IPS DF 6.9 (cell line): Measurements from ENCODE around the gene RCAN1.
"Not testable (repeated sequence)": the region's sequence is repeated elsewhere in the genome, so short reads cannot be mapped to it uniquely, and the experiment has no call there.

ENCODE experiments used
- DNase-seq: peaks from one replicate; pipeline ENCODE4 v3.0.0-alpha.2; 2013; ENCODE audit warnings: low read depth, low spot score
- H3K27ac ChIP-seq: one replicate; pipeline ENCODE4 v1.5.1; 2013; ENCODE audit warnings: low read length, control low read depth
- H3K27me3 ChIP-seq: 2 replicates; pipeline ENCODE4 v1.6.1; 2013; ENCODE audit warnings: mild to moderate bottlenecking, low read length; ENCODE audit not compliant: control insufficient read depth, insufficient read depth
- H3K36me3 ChIP-seq: 2 replicates; pipeline ENCODE4 v1.6.1; 2013; ENCODE audit warnings: low read length; ENCODE audit not compliant: control insufficient read depth, insufficient read depth
- H3K4me1 ChIP-seq: 2 replicates; pipeline ENCODE4 v1.6.1; 2013; ENCODE audit warnings: low read length; ENCODE audit not compliant: control insufficient read depth, insufficient read depth
- H3K4me3 ChIP-seq: 2 replicates; pipeline ENCODE4 v1.5.1; 2013; ENCODE audit warnings: mild to moderate bottlenecking, low read length
- H3K9me3 ChIP-seq: 2 replicates; pipeline ENCODE4 v1.6.1; 2013; ENCODE audit warnings: low read length, inconsistent platforms; ENCODE audit not compliant: control insufficient read depth, insufficient read depth
- WGBS: extraction: QIAGEN DNeasy Blood & Tissue Kit; methylation state at CpG from one replicate; pipeline ENCODE4 v1.1.7; 2013; ENCODE audit warnings: mixed read lengths, missing lambda C conversion rate; ENCODE audit not compliant: insufficient read length, insufficient coverage; 5-methylcytosine and 5-hydroxymethylcytosine counted together

RCAN1 gene

DNA sequence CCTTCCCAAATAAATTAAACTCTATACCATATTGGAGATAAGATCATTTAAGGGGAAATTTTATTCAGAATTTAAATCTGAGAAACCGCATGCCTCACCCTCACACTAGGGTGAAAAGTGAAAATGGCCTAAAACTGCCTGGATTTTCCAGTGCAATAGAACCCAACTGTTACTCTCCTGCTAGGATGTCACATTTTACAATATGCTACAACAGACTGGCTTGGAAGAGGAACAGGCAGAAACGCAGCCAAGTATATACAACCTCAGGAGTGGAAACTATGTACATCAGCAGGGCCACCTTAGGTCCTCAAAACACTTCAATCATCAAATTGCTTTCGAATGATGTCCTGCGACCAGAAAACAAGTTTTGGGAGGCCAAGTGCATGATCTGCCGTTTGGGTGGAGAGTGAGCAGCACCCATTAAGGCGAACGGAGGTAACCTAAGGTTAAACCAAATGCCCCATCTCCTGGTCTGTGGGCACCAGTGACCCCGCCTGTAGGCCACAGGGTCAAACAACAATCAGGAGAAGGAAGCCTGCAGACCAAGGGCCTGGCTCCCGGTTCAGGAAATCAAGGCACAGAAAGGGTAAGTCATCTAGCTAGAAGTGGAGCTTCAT, 4.9 kb downstream of the RCAN1 start:
- H3K9me3 ChIP-seq: no peaks in the 10 kb centered on the region
- H3K27ac ChIP-seq: no peak overlapping the region
- H3K4me3 ChIP-seq: no peak overlapping the region
- WGBS: no CpG with 5 or more reads among the region's 9 CpGs
- peaks cover 6% of the 10 kb centered on the region for H3K27me3 ChIP-seq
- no peaks in the 10 kb centered on the region for H3K36me3 ChIP-seq
- no peak for DNase-seq
- H3K4me1 ChIP-seq: no peaks in the 10 kb centered on the region

DNA sequence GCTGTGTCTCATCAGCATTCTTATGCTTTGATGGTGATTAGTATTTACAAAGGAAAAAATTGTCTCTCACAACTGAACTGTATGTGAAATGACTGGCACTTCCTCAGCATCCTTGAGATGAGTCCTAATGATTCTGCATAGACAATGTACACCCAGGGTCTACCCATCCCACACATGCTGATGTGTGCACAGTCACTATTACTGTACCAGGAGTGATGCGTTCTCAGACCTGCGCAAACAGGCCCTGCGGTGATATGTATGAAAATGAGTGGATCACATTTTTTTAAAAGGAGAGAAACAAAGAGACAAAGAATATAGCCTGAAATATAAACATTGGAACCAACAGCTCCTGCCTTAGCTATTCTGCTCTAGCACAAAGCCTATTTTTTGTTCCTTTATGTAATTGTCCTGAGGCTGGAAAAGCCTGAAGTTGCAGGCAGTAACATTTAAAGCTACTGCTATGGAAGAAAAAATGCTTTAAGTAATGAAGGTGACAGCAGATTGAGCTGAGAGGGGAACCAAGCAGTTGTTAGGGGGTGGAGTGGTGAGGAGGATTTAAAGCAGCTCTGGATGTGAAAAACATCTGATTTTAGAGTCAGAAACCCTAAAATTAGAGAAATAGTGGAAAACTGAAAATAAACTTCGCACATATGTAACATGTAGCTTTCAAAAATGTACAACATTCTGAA, 5.5 kb downstream of the RCAN1 start:
- DNase-seq: no peak
- Histone ChIP-seq H3K4me1 (no peaks in the 10 kb centered on the region), H3K4me3 (no peak overlapping the region), H3K27me3 (peaks cover 6% of the 10 kb centered on the region), H3K36me3 (no peaks in the 10 kb centered on the region), H3K27ac (no peak overlapping the region), H3K9me3 (no peaks in the 10 kb centered on the region)
- WGBS: no CpG with 5 or more reads among the region's 4 CpGs

DNA sequence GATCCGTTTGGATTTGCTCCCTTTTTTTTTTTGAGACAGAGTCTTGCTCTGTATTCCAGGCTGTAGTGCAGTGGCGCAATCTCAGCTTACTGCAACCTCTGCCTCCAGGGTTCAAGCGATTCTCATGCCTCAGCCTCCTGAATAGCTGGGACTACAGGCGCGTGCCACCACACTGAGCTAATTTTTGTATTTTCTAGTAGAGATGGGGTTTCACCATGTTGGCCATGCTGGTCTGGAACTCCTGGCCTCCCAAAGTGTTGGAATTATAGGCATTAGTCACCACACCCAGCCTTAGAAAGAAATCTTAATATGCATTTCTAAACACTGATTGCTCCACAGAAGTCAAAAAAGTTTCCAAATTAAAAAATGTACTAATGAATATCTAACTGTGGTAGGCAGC, 7.5 kb downstream of the RCAN1 start:
- WGBS: no CpG with 5 or more reads among the region's 5 CpGs
- H3K4me3 ChIP-seq, H3K36me3 ChIP-seq, H3K4me1 ChIP-seq, H3K27me3 ChIP-seq, DNase-seq, H3K27ac ChIP-seq, H3K9me3 ChIP-seq: not testable (repeated sequence)

DNA sequence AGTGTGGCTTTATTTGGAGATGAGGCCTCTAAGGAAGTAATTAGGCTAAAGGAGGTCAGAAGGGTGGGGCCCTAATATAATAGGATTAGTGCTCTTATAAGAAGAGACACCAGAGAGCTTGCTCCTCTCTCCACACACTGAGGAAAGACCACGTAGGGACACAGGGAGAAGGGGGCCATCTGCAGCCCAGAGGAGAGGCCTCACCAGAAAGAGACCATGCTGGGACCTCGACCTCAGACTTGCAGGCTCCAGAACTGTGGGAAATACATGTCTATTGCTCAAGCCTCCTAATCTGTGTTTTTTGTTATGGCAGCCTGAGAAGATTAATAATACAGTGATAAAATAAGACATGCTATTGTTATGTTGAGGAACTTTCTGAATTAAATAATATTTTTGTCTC, 8.3 kb downstream of the RCAN1 start:
- H3K4me1 ChIP-seq: no peaks in the 10 kb centered on the region
- H3K4me3 ChIP-seq: no peak overlapping the region
- H3K27ac ChIP-seq: no peak overlapping the region
- no CpG with 5 or more reads among the region's 2 CpGs for WGBS
- H3K27me3 ChIP-seq: no peaks in the 10 kb centered on the region
- no peaks in the 10 kb centered on the region for H3K9me3 ChIP-seq
- H3K36me3 ChIP-seq: no peaks in the 10 kb centered on the region
- no peak for DNase-seq

DNA sequence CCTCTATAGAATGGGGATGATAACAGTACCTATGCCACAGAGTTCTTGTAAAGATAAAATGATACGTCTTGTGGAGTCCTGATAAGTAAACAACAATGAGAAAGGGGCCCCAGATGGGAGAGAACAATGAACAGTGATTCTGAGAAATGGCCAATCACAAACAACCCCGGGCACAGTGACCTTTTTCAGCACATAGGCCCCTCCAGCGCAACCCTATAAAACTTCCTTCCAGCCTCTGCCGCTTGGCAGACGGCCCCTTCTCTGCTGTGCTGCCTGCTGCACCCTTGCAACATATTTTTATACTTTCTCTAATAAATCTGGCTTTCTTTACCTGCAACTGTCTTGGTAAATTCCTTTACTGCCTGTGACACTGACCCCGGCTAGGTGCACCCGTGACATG, 8.9 kb downstream of the RCAN1 start:
- no peaks in the 10 kb centered on the region for H3K36me3 ChIP-seq
- no CpG with 5 or more reads among the region's 7 CpGs for WGBS
- no peak overlapping the region for H3K4me3 ChIP-seq
- no peaks in the 10 kb centered on the region for H3K4me1 ChIP-seq
- H3K27ac ChIP-seq: no peak overlapping the region
- no peak for DNase-seq
- no peaks in the 10 kb centered on the region for H3K27me3 ChIP-seq
- H3K9me3 ChIP-seq: no peaks in the 10 kb centered on the region

DNA sequence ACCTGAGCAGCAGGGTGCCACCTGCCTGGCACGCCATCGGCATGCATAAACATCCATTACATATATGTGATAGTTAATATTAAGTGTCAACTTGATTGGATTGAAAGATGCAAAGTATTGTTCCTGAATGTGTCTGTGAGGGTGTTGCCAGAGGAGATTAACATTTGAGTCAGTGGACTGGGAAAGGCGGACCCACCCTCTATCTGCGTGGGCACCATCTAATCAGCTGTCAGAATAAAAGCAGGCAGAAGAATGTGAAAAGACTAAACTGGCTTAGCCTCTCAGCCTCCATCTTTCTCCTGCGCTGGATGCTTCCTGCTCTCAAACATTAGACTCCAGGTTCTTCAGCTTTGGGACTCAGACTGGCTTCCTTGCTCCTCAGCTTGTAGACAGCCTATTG, 10.0 kb downstream of the RCAN1 start:
- not testable (repeated sequence) for H3K27ac ChIP-seq, H3K27me3 ChIP-seq, H3K4me1 ChIP-seq, DNase-seq, H3K36me3 ChIP-seq, H3K4me3 ChIP-seq, H3K9me3 ChIP-seq
- WGBS: no CpG with 5 or more reads among the region's 5 CpGs

DNA sequence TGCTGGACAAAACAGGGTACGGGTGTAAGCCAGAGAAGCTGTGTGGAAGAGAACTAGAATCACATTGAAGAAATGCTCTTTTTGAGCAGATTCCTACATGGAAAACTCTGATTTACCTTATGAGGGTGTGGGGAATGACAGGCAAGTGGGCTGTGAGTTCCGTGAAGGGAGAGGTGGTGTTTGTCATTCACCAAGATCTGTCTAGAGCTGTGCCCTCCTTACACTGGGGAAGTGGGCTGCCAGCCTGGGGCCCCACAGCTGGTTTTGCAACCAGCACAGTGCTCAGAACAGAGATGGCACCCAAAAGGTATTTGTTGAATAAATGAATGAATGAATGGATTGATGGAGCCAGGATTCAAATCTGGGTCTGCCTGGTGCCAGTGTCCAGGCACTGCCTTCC, 10.4 kb downstream of the RCAN1 start:
- no peaks in the 10 kb centered on the region for H3K9me3 ChIP-seq
- H3K4me3 ChIP-seq: no peak overlapping the region
- H3K27me3 ChIP-seq: no peaks in the 10 kb centered on the region
- no peaks in the 10 kb centered on the region for H3K36me3 ChIP-seq
- peaks cover 2% of the 10 kb centered on the region; the same call in 1 of the 2 replicates for H3K4me1 ChIP-seq
- WGBS: no CpG with 5 or more reads among the region's 2 CpGs
- no peak overlapping the region for H3K27ac ChIP-seq
- DNase-seq: no peak

DNA sequence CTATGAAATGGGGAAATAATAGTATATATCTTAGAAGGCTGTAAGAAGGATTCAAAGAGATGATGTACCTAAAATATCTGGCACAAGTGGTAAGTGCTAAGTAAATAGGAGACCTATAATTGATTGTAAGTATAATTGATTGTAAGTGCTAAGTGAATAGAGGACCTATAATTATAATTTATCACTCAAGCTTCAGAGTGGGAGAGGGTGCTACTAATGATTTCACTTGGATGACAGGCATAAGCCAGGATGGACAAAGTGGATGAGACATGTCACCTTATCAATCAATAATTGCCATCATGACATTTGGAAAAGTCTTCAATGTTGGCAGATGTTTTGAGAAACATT, 11.2 kb downstream of the RCAN1 start:
- Histone ChIP-seq H3K4me1 (peaks cover 2% of the 10 kb centered on the region; the same call in 1 of the 2 replicates), H3K27me3 (no peaks in the 10 kb centered on the region), H3K4me3 (no peak overlapping the region), H3K36me3 (no peaks in the 10 kb centered on the region), H3K27ac (no peak overlapping the region), H3K9me3 (no peaks in the 10 kb centered on the region)
- no peak for DNase-seq

DNA sequence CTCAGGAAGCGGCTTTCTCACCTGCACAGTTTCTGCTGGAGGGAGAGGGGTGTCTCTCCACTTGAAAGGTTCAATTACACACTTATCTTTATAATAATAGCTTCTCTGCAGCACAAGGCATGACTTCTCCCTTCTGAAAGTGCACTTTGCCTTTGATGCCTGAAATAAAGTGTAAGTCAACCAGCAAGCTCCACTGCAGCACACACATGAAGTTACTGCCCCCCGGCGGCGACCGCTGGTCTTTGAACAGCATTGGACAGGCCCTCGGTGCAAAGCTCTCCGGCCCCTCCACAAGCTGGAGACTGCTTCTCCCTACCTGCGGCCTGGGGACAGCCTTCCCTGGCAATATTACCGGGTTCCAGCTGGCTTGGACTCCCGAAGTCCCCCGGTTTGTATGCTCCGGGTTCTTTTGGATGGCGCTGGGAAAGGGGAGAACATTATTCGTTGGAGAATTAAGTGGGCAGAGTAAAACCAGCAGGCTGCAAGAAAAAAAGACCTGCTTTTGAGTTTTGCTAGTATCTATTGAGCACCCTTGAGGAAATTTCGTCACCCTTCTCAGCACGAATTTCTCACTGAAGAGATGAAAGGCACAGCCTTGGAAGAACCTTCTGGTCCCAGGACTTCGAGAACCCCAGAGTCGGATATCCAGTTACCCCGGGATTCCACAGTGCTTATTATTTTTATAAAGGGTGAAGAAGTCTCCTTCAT, 11.8 kb downstream of the RCAN1 start:
- Histone ChIP-seq H3K27me3 (no peaks in the 10 kb centered on the region), H3K4me1 (peaks cover 2% of the 10 kb centered on the region; the same call in 1 of the 2 replicates), H3K9me3 (no peaks in the 10 kb centered on the region), H3K4me3 (no peak overlapping the region), H3K27ac (no peak overlapping the region), H3K36me3 (no peaks in the 10 kb centered on the region)
- no CpG with 5 or more reads among the region's 19 CpGs for WGBS
- no peak for DNase-seq

DNA sequence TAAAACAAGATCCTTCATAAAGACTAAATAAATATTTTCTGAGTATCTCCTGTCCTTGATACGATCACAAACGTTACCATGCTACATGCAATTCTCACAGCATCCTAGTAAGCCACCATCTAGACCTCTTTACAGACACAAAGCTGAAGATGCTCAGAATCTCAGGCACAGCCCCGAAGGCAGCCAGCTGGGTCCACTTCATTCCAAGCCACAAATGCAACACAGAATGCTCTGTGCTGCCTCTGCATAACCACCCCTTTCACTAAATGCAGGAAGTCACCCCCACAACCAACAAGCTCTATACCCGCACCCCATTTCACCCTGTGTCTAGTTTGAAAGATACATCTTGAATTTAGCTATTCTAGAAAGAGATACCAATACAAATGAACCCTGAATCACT, 12.9 kb downstream of the RCAN1 start:
- Histone ChIP-seq H3K4me3 (no peak overlapping the region), H3K27ac (no peak overlapping the region), H3K36me3 (no peaks in the 10 kb centered on the region), H3K27me3 (no peaks in the 10 kb centered on the region), H3K4me1 (peaks cover 2% of the 10 kb centered on the region; the same call in 1 of the 2 replicates), H3K9me3 (no peaks in the 10 kb centered on the region)
- DNase-seq: no peak
- no CpG with 5 or more reads among the region's 4 CpGs for WGBS
